Glutamatergic neuron (in vitro differentiated cells): Measurements from ENCODE around the gene HERPUD1. TPM values are rescaled to one million over a fixed set of nuclear protein-coding genes. Genes with fewer than 3 reads are reported as not detected.

Source experiments
- DNase-seq: peaks from one replicate; pipeline ENCODE4 v3.0.0; 2022
- H3K27ac Mint-ChIP-seq: one replicate; pipeline ENCODE4 v1.8.0; 2020; ENCODE audit warnings: mild to moderate bottlenecking, mixed read lengths, inconsistent platforms; ENCODE audit not compliant: unreplicated experiment
- H3K27me3 Mint-ChIP-seq: one replicate; pipeline ENCODE4 v1.8.0; 2020; ENCODE audit warnings: mild to moderate bottlenecking, moderate library complexity, mixed read lengths, inconsistent platforms; ENCODE audit not compliant: unreplicated experiment
- H3K36me3 Mint-ChIP-seq: one replicate; pipeline ENCODE4 v1.8.0; 2020; ENCODE audit warnings: mild to moderate bottlenecking, mixed read lengths, inconsistent platforms; ENCODE audit not compliant: unreplicated experiment
- H3K4me1 Mint-ChIP-seq: one replicate; pipeline ENCODE4 v1.8.0; 2020; ENCODE audit warnings: mild to moderate bottlenecking, low read depth, mixed read lengths, inconsistent platforms; ENCODE audit not compliant: unreplicated experiment
- H3K4me3 Mint-ChIP-seq: one replicate; pipeline ENCODE4 v1.8.0; 2020; ENCODE audit warnings: mild to moderate bottlenecking, mixed read lengths, inconsistent platforms; ENCODE audit not compliant: unreplicated experiment
- H3K9me3 Mint-ChIP-seq: one replicate; pipeline ENCODE4 v1.8.0; 2020; ENCODE audit warnings: mild to moderate bottlenecking, moderate library complexity, mixed read lengths, inconsistent platforms; ENCODE audit not compliant: unreplicated experiment
- total RNA-seq: library from RNA; stranded (reverse); fragmentation: NEBNext Ultra II Directional; extraction: Animal tissue kit (Norgen Biotek cat#: 25700); gene quantifications from one replicate; pipeline ENCODE4 v1.2.1, GENCODE V29; 2021; ENCODE audit not compliant: unreplicated experiment
- TF ChIP-seq, protein P1 (sequence below): fragments of 200-600 bp; sonication (generic); IDR thresholded peaks from one replicate; pipeline ENCODE4 v1.5.0; 2021; ENCODE audit not compliant: partially characterized antibody, unreplicated experiment

The HERPUD1 gene
- total RNA-seq, 1 donor from 2014 or later: 160 TPM

DNA sequence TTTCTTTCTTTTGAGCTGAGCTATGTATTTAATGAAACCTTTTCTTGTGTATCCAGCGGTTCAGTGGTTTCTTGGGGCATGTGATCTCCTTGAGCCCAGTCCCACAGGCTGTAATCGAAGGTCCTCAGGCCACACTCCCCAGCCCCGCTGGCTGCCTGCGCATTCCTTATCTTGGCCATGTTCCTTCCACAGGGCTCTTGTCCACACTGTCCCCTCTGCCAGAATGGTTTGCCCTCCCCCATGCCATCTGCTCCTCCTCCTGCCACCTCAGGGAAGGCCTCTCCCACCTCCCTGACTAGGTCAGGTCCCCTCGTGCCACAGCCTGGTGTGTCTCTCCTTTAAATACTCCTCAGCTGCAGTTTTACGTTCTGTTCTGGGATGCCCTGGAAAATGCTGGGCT, 45.3 kb downstream of the HERPUD1 start:
- TF ChIP-seq, protein P1, sequence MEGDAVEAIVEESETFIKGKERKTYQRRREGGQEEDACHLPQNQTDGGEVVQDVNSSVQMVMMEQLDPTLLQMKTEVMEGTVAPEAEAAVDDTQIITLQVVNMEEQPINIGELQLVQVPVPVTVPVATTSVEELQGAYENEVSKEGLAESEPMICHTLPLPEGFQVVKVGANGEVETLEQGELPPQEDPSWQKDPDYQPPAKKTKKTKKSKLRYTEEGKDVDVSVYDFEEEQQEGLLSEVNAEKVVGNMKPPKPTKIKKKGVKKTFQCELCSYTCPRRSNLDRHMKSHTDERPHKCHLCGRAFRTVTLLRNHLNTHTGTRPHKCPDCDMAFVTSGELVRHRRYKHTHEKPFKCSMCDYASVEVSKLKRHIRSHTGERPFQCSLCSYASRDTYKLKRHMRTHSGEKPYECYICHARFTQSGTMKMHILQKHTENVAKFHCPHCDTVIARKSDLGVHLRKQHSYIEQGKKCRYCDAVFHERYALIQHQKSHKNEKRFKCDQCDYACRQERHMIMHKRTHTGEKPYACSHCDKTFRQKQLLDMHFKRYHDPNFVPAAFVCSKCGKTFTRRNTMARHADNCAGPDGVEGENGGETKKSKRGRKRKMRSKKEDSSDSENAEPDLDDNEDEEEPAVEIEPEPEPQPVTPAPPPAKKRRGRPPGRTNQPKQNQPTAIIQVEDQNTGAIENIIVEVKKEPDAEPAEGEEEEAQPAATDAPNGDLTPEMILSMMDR: no peak

DNA sequence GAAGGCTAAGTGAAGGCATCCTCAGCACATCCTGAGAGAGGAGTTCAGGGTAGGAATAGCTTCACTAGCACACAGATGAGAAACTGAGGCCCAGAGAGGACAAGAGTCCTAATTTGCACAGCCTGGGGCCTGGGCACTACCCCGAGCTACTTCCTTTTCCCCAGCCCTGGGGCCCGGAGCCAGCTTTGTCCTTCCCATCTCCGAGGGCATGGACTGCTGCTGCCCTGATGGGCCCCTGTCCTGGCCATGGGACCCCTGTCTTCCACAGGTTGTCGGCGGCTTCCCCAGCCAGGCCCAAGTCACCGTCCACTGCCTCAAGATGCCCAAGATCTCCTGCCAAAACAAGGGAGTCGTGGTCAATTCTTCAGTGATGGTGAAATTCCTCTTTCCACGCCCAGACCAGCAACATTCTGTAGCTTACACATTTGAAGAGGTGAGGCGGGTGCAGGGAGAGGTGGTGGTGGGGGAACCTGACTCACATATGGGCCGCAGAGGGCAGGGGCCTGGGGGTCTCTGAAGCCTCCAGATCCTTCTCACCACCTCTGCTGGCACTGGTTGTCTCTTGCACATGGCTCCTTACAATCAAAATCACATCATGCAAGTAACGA, 46.0 kb downstream of the HERPUD1 start:
- Mint-ChIP-seq H3K27ac (no peak overlapping the region), H3K9me3 (peaks cover 4% of the 10 kb centered on the region)

More for the DNA sequence above, 45.3 kb downstream of the HERPUD1 start:
- Mint-ChIP-seq H3K27me3 (peaks cover 9% of the 10 kb centered on the region), H3K36me3 (peaks cover 4% of the 10 kb centered on the region), H3K4me3 (no peak overlapping the region), H3K27ac (no peak overlapping the region), H3K9me3 (peaks cover 4% of the 10 kb centered on the region), H3K4me1 (peaks cover 4% of the 10 kb centered on the region)
- no peak for DNase-seq

DNA sequence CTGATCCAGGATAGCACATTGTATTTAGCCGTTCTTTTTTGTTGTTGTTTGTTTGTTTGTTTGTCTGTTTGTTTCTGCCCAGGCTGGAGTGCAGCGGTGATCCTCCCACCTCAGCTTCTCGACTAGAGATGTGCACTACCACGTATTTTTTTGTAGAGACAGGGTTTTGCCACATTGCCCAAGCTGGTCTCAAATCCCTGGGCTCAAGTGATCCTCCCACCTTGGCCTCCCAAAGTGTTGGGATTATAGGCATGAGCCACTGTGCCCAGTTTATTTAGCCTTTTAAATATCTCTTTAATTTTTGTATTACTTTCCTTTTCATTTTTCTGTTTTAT, 48.2 kb downstream of the HERPUD1 start:
- H3K27ac Mint-ChIP-seq: no peak overlapping the region
- H3K4me3 Mint-ChIP-seq: no peak overlapping the region
- peaks cover 4% of the 10 kb centered on the region for H3K36me3 Mint-ChIP-seq
- no peak for DNase-seq
- TF ChIP-seq, protein P1: no peak
- peaks cover 6% of the 10 kb centered on the region for H3K4me1 Mint-ChIP-seq
- H3K9me3 Mint-ChIP-seq: no peaks in the 10 kb centered on the region
- H3K27me3 Mint-ChIP-seq: peaks cover 3% of the 10 kb centered on the region

More for the DNA sequence above, 46.0 kb downstream of the HERPUD1 start:
- TF ChIP-seq, protein P1: no peak
- Mint-ChIP-seq H3K4me3 (no peak overlapping the region), H3K36me3 (peaks cover 4% of the 10 kb centered on the region), H3K4me1 (peaks cover 4% of the 10 kb centered on the region), H3K27me3 (peaks cover 6% of the 10 kb centered on the region)
- DNase-seq: no peak

GRCh38 chr16:56980792-56981724, 49.1 kb downstream of the HERPUD1 start:
- no peaks in the 10 kb centered on the region for H3K9me3 Mint-ChIP-seq
- TF ChIP-seq, protein P1: no peak
- H3K27me3 Mint-ChIP-seq: peaks cover 2% of the 10 kb centered on the region
- DNase-seq: no peak
- H3K36me3 Mint-ChIP-seq: peaks cover 4% of the 10 kb centered on the region
- peaks cover 6% of the 10 kb centered on the region for H3K4me1 Mint-ChIP-seq
- no peak overlapping the region for H3K27ac Mint-ChIP-seq
- H3K4me3 Mint-ChIP-seq: no peak overlapping the region

DNA sequence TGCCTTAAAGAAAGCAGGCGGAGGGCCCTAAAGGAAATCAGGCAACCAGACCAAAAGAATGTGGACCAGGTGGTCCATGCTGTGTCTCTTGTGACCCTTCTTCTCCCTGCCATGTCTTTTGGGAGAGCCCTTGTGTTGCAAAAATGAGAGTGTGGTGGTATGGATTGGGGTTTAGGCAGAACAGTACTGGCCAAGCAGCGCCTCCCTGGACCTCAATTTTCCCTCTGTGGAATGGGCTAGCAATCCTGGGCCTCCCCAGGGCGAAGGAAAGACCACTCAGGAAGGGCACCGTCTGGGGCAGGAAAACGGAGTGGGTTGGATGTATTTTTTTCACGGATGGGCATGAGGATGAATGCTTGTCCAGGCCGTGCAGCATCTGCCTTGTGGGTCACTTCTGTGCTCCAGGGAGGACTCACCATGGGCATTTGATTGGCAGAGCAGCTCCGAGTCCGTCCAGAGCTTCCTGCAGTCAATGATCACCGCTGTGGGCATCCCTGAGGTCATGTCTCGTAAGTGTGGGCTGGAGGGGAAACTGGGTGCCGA, 49.9 kb downstream of the HERPUD1 start:
- TF ChIP-seq, protein P1: no peak
- Mint-ChIP-seq H3K9me3 (no peaks in the 10 kb centered on the region), H3K27ac (no peak overlapping the region)

More for the DNA sequence above, 49.9 kb downstream of the HERPUD1 start:
- DNase-seq: no peak
- H3K36me3 Mint-ChIP-seq: no peaks in the 10 kb centered on the region
- H3K27me3 Mint-ChIP-seq: peaks cover 2% of the 10 kb centered on the region
- H3K4me1 Mint-ChIP-seq: peaks cover 6% of the 10 kb centered on the region
- no peak overlapping the region for H3K4me3 Mint-ChIP-seq
